Measurements from ENCODE around the gene AKT1.

AKT1 gene

DNA sequence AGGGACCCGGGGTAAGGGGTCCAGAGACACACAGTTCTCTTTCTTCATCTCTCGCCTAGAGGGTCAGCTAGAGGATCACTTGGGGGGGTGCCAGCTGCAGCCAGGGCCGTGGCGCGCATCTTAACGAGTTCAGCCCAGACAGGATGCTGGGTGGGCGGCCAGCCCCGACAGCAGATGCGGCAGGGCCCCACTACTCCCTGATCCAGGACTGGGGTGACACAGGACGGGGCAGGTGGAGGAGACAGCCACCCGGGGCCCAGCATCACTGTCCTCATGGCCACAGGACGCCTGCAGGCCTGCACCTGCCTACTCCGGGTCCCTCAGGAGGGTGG, 12.8 kb downstream of the AKT1 start:
- TF ChIP-seq, protein P1, sequence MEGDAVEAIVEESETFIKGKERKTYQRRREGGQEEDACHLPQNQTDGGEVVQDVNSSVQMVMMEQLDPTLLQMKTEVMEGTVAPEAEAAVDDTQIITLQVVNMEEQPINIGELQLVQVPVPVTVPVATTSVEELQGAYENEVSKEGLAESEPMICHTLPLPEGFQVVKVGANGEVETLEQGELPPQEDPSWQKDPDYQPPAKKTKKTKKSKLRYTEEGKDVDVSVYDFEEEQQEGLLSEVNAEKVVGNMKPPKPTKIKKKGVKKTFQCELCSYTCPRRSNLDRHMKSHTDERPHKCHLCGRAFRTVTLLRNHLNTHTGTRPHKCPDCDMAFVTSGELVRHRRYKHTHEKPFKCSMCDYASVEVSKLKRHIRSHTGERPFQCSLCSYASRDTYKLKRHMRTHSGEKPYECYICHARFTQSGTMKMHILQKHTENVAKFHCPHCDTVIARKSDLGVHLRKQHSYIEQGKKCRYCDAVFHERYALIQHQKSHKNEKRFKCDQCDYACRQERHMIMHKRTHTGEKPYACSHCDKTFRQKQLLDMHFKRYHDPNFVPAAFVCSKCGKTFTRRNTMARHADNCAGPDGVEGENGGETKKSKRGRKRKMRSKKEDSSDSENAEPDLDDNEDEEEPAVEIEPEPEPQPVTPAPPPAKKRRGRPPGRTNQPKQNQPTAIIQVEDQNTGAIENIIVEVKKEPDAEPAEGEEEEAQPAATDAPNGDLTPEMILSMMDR (IDR thresholded peaks at IDR 0.05; ENCODE audit: insufficient read depth, low read depth, low read length, missing control alignments) = no peak
- DNase-seq (ENCODE audit: low read depth) = no peak
- no peak overlapping the region for H3K4me3 ChIP-seq (ENCODE audit: low read depth, low read length)

- no peak for DNase-seq (ENCODE audit: low read depth)
- H3K4me3 ChIP-seq (ENCODE audit: low read depth, low read length) = no peak overlapping the region
- TF ChIP-seq, protein P1 (IDR thresholded peaks at IDR 0.05; ENCODE audit: insufficient read depth, low read depth, low read length, missing control alignments) = no peak
Measured at GRCh38 chr14:104782086-104782807, 13.3 kb downstream of the AKT1 start.

DNA sequence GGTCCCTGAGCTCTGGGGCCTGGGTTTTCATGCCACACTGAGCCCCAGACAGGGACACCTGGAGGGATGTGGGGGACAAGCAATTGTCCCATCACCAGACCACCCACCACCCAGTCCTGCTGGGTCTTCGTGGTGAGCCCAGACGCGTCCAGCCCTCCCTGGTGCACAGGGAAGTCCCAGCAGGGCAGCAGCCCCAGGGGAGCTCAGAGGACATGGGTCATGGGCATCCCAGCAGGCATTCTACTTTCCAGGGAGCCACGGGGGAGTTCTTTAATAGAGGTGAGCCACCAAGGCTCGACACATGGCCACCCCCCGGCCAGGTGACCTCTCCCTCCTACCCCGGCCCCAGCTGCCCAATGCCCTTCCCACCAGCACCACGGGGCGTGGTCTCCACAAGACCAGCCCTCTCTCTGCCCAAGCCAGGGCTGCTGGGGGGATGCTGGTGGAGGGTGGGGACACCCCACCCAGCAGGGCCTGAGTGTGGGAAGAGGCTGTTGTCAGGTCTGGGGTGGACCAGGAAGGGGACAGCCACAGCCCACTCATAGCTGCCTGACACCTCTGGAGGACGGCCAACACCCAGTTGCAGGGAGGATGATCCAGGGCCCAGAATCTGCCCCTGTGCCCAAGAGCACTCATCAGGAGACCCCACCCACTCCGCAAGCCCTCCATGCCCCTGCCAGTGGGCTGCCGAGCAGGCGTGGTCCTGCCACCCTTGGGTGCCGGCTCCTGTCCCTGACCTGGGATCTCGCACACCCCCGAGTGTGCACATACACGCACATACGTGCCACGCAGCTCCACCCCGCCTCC, 14.1 kb downstream of the AKT1 start:
- no peak overlapping the region for H3K4me3 ChIP-seq (ENCODE audit: low read depth, low read length)
- TF ChIP-seq, protein P1 (IDR thresholded peaks at IDR 0.05; ENCODE audit: insufficient read depth, low read depth, low read length, missing control alignments) = no peak
- DNase-seq (ENCODE audit: low read depth) = no peak

GRCh38 chr14:104780513-104781030, 15.0 kb downstream of the AKT1 start:
- no peak overlapping the region for H3K4me3 ChIP-seq (ENCODE audit: low read depth, low read length)
- no peak for DNase-seq (ENCODE audit: low read depth)
- TF ChIP-seq, protein P1 (IDR thresholded peaks at IDR 0.05; ENCODE audit: insufficient read depth, low read depth, low read length, missing control alignments) = no peak

DNA sequence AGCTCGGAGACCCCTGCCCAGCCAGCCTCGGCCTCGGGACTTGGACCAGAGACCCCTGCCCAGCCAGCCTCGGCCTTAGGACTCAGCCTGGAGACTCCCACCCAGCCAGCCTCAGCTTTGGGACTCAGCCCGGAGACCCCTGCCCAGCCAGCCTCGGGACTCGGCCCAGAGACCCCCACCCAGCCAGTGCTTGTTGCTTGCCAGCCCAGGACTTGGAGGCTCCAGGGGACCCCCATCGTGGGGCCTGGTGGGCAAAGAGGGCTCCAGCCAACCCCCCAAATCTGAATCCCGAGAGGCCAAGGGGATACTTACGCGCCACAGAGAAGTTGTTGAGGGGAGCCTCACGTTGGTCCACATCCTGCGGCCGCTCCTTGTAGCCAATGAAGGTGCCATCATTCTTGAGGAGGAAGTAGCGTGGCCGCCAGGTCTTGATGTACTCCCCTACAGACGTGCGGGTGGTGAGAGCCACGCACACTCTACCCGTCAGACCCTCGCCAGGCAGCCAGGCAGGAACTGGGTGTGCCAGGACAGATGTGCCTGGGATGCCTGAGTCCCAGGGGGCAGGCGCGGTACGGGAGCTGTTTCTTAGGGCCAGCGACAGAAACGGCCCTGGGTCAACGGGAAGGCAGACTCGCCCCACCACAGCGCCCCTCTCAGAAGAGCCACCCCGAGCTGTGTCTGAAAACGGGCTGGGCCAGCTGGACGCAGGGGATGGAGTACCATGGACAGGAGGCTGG, 15.6 kb downstream of the AKT1 start:
- no peak for DNase-seq (ENCODE audit: low read depth)
- no peak overlapping the region for H3K4me3 ChIP-seq (ENCODE audit: low read depth, low read length)
- TF ChIP-seq, protein P1 (IDR thresholded peaks at IDR 0.05; ENCODE audit: insufficient read depth, low read depth, low read length, missing control alignments) = no peak

GRCh38 chr14:104778694-104779331, 16.7 kb downstream of the AKT1 start:
- TF ChIP-seq, protein P1 (IDR thresholded peaks at IDR 0.05; ENCODE audit: insufficient read depth, low read depth, low read length, missing control alignments) = no peak
- no peak overlapping the region for H3K4me3 ChIP-seq (ENCODE audit: low read depth, low read length)
- no peak for DNase-seq (ENCODE audit: low read depth)
